GOT3 (cell line): ENCODE data around the gene RNF224.
A peak's percentile ranks its signal among the peaks of the same experiment; 100 is the strongest.

ENCODE experiments used
- DNase-seq: peaks from one replicate; lab custom pipeline; 2025; ENCODE audit warnings: mixed read lengths; lab: John Stamatoyannopoulos, UW

The RNF224 gene

GRCh38 chr9:137215196-137215986 lies 11.9 kb upstream of the RNF224 start:
- no peak for DNase-seq

- DNase-seq, result no peak
These were observed 10.9 kb upstream of the RNF224 start for GRCh38 chr9:137216188-137216965.

- no peak for DNase-seq
These were observed 9.8 kb upstream of the RNF224 start for GRCh38 chr9:137217276-137218211.

- no peak for DNase-seq
These were observed 9.0 kb upstream of the RNF224 start for GRCh38 chr9:137218212-137218753.

- no peak for DNase-seq
These were observed 8.5 kb upstream of the RNF224 start for GRCh38 chr9:137218754-137219271.

- no peak for DNase-seq
These were observed 7.5 kb upstream of the RNF224 start for GRCh38 chr9:137219757-137220316.

- DNase-seq, result no peak
These were observed 6.8 kb upstream of the RNF224 start for GRCh38 chr9:137220317-137221094.

- no peak for DNase-seq
These were observed 6.2 kb upstream of the RNF224 start for GRCh38 chr9:137221095-137221505.

GRCh38 chr9:137221506-137222111 lies 5.7 kb upstream of the RNF224 start:
- no peak for DNase-seq

- DNase-seq, result no peak
These were observed 4.9 kb upstream of the RNF224 start, which contains the start of gene RNF208 for GRCh38 chr9:137222190-137223077. Gene RNF208 (minus strand): TSS chr9:137222240. CDS start chr9:137221212, 1,028 bp downstream.

GRCh38 chr9:137223078-137223970 lies 4.0 kb upstream of the RNF224 start:
- DNase-seq, result peak; percentile 93

GRCh38 chr9:137224830-137225694 lies 2.2 kb upstream of the RNF224 start, which contains the start of gene CYSRT1:
Gene CYSRT1 (plus strand): TSS chr9:137225174. CDS start chr9:137225622, 448 bp downstream.
- DNase-seq, result no peak

- DNase-seq, result no peak
These were observed 1.5 kb upstream of the RNF224 start for GRCh38 chr9:137225699-137226331.

- no peak for DNase-seq
These were observed 806 bp upstream of the RNF224 start for GRCh38 chr9:137226338-137227053.

- DNase-seq, result no peak
These were observed 677 bp downstream of the RNF224 start for GRCh38 chr9:137227853-137228505.
